ENCODE measurements around the gene EML1.
A peak's percentile ranks its signal among the peaks of the same experiment; 100 is the strongest.
"Not testable (repeated sequence)": the region's sequence is repeated elsewhere in the genome, so short reads cannot be mapped to it uniquely, and the experiment has no call there.

The EML1 gene

DNA sequence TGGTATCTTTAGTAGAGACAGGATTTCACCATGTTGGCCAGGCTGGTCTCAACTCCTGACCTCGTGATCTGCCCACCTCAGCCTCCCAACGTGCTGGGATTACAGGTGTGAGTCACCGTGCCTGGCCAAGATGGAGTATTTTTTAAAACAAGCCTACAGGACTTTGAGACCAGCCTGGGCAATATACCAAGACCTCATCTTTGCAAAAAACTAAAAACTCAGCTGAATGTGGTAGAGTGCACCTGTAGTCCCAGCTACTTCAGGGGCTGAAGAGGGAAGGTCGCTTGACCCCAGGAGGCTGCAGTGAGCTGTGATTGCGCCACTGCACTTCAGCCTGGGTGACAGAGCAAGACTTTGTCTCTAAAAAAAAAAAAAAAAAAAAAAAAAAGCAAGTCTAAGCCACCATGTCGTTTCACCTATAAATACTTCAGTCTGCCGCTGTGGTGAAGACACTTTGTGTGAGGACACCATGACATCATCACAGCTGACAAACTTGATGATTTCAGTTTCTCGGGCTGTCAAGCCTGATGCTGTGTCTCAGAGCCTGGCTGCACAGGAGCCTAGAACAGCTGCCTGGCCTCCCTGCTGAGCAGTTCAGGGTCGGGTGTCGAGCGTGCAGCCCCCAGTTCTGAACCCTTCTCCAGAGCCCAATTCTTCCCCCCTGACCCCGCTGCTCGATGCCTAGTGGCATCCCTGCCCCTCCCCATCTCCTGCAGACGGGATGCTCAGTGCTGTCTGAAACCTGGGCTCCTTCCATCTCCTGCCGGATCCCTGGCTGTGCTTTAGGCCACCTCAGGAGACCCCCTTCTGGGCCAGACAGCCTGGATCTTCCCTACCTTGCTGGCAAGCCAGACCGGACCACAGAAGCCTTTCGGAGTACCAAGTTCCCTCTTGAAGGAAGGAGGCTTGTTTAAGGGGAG lies 152.8 kb downstream of the EML1 start:
- no peak for DNase-seq

GRCh38 chr14:99946652-99947489 lies 153.7 kb downstream of the EML1 start:
- DNase-seq: peak; percentile 10

DNA sequence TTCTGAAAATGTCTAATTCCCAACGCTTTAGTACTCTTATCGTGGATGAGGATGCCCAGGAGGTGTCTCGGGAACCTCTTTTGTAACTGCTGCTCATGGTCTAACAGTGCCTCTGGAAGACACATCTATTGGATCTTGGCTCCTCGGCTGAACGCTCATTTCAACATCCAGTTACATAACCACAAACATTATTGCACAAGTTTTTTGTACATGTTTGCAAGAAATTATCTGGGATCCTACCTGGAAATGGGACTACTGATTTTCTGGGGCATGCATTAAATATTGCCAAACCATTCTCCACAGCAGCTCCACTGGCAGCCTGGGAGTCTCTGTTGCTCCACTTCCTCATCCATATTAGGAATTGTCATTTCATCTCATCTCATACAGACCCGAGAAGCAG lies 154.5 kb downstream of the EML1 start:
- no peak for DNase-seq

- not testable (repeated sequence) for DNase-seq
Measured at GRCh38 chr14:99949011-99949732, 156.0 kb downstream of the EML1 start.

GRCh38 chr14:99950181-99950580 lies 157.0 kb downstream of the EML1 start:
- DNase-seq: no peak

GRCh38 chr14:99951085-99951484 lies 157.9 kb downstream of the EML1 start:
- DNase-seq: no peak

DNA sequence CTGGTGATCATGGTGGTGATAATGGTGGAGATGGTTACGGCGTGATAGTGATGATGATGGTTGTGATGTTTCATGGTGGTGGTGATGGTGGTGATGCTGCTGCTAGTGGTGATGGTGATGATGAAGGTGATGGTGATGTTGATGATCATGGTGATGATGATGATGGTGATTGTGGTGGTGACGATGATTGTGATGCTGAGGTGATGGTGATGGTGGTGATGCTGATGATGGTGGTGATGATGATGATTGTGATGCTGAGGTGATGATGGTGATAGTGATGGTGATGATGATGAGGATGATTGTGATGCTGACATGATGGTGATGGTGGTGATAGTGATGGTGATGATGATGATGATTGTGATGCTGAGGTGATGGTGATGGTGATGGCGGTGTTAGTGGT lies 158.8 kb downstream of the EML1 start:
- DNase-seq: no peak

GRCh38 chr14:99952453-99952852 lies 159.2 kb downstream of the EML1 start:
- no peak for DNase-seq

- DNase-seq: no peak
Measured at GRCh38 chr14:99955826-99956455, 162.7 kb downstream of the EML1 start.

GRCh38 chr14:99958380-99958779 lies 165.2 kb downstream of the EML1 start:
- no peak for DNase-seq

GRCh38 chr14:99961826-99962518 lies 168.8 kb downstream of the EML1 start:
- DNase-seq: no peak

- no peak for DNase-seq
Measured at GRCh38 chr14:99964979-99965378, 171.8 kb downstream of the EML1 start.

- no peak for DNase-seq
Measured at GRCh38 chr14:99966037-99966835, 173.0 kb downstream of the EML1 start.

GRCh38 chr14:99966912-99967311 lies 173.7 kb downstream of the EML1 start:
- no peak for DNase-seq

DNA sequence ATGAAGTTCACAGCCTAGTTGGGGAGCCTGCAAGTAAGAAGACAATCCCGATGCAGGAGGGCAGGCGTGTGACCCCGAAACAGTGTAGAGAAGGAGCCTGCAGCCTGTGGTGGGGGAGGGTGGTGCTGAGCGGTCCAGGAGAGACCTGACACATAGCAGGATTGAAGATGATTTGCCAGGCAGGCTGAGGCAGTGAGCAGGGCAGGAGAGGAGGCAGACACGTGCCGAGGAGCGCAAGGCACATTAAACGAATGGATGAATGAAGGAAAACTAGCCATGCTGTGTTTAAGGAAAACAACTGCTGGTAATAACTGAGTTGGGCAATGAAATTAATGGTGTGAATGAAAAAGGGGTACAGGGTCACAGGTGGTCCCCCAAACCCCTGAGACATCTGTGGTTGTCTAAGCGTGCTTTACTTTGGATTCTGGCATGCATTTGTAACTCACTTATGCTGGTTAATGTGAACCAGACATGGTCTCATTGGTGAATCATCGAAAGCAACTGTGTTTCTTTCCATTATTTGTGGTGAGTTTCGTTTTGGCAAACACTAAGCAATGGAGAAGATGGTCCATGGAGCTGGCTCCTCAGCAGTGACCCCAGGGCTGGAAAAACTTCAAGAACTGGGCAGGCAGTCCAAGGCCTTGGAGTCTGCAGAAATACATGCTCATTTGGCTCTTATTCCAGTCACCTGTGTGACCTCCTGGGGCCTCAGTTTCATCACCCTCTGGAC lies 175.1 kb downstream of the EML1 start:
- DNase-seq: no peak

- no peak for DNase-seq
Measured at GRCh38 chr14:99968941-99969340, 175.7 kb downstream of the EML1 start.

- DNase-seq: no peak
Measured at GRCh38 chr14:99969673-99970322, 176.6 kb downstream of the EML1 start.

DNA sequence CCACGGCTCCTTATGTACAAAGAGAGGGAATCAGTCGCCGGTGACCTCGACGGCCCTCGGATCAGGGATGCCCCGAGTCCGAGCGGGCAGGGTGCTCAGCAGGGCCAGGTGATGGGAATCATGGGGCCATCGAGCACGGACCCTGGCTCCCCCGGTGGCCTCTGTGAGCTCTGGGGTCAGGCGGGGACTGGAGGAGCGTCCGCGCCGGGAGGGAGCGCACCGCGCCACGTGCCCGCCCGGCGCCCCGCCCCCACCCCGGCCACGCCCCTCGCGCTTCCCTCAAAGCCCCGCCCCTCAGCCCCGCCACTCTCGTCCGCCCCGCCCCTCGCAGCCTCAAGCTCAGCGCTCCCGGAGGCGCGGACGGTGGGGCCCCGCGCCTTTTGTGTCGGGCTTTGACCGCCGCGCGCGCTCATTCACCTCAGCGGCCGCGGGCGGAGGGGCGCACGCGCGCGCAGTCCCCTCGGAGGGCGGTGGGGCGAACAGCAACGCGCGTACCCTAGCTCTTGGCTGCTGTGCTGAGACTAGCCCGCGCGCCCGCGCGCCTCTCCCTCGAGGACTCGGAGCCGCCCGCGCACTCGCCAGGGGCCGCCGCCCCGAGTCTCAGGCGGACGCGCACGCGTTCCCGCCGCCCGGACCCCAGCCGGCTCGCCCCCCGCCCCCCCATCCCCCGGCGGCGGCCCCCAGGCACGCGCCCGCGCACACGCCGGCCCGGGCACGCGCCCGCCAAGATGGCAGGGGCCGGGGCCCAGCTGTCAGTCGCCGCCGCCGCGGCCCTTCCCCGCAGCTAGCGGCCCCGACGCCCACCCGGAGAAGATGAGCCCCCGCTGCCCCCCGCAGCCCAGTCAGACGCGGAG lies 178.1 kb downstream of the EML1 start:
- DNase-seq: peak; percentile 84
